ENCODE measurements around the gene PPP1R16B.

Gene PPP1R16B

GRCh38 chr20:38895098-38895949 lies 89.8 kb downstream of the PPP1R16B start:
- Histone ChIP-seq H3K4me2 (ENCODE audit: low read length) (no peak overlapping the region), H2AFZ (ENCODE audit: low read length) (no peak overlapping the region), H3K27ac (ENCODE audit: low read depth, low read length, poor library complexity, severe bottlenecking) (no peak overlapping the region), H3K9me2 (ENCODE audit: low read depth, low read length) (no peaks in the 10 kb centered on the region), H3K9me3 (ENCODE audit: low read length) (no peaks in the 10 kb centered on the region), H3K4me3 (ENCODE audit: low read depth, low read length, poor library complexity, severe bottlenecking) (no peak overlapping the region), H3F3A (ENCODE audit: insufficient read depth, low read length) (peaks cover 8% of the 10 kb centered on the region), H3K9ac (ENCODE audit: low read length) (no peak overlapping the region), H3K4me1 (ENCODE audit: insufficient read depth, low read length, severe bottlenecking) (peaks cover 39% of the 10 kb centered on the region), H3K27me3 (ENCODE audit: insufficient read depth, low read length) (no peaks in the 10 kb centered on the region), H4K20me1 (ENCODE audit: insufficient read depth, low read length) (no peaks in the 10 kb centered on the region), H3K36me3 (ENCODE audit: insufficient read depth, low read length) (peaks cover 63% of the 10 kb centered on the region), H3K79me2 (ENCODE audit: insufficient read depth, low read length) (no peaks in the 10 kb centered on the region)
- TF ChIP-seq EZH2 (IDR thresholded peaks at IDR 0.05; ENCODE audit: borderline replicate concordance, low read length): no peak
- TF ChIP-seq CTCF (IDR thresholded peaks at IDR 0.05; ENCODE audit: low read length): no peak

DNA sequence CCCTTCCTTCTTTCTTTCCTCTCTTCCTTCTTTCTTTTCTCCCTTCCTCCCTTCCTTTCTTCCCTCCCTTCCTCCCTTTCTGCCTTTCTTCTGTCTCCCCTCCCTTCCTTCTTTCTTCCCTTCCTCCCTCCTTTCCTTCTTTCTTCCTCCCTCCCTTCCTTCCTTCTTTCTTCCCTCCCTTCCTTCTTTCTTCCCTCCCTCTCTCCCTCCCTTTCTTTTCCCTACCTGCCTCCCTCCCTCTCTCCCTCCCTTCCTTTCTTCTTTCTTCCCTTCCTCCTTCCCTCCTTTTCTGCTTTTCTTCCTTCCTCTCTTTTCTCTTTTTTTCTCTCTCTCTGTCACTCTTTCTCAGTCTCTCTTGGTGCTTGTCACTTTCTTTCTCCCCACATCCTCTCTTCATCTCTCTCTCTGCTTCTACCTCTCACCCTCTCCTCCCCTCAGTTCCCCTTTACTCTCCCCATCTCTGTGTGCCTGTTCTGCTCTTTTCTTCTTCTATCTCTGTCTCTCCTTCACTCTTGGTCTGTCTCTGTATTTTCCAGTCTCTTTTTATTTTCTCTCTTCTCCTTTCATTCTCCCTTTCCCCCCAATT lies 90.6 kb downstream of the PPP1R16B start:
- H3K4me2 ChIP-seq (ENCODE audit: low read length): no peak overlapping the region
- no peaks in the 10 kb centered on the region for H4K20me1 ChIP-seq (ENCODE audit: insufficient read depth, low read length)
- H2AFZ ChIP-seq (ENCODE audit: low read length): no peak overlapping the region
- H3K9ac ChIP-seq (ENCODE audit: low read length): no peak overlapping the region
- H3K4me3 ChIP-seq (ENCODE audit: low read depth, low read length, poor library complexity, severe bottlenecking): no peak overlapping the region
- TF ChIP-seq CTCF (IDR thresholded peaks at IDR 0.05; ENCODE audit: low read length) (no peak), EZH2 (IDR thresholded peaks at IDR 0.05; ENCODE audit: borderline replicate concordance, low read length) (no peak)
- peaks cover 63% of the 10 kb centered on the region for H3K36me3 ChIP-seq (ENCODE audit: insufficient read depth, low read length)
- no peaks in the 10 kb centered on the region for H3K79me2 ChIP-seq (ENCODE audit: insufficient read depth, low read length)
- H3K9me2 ChIP-seq (ENCODE audit: low read depth, low read length): no peaks in the 10 kb centered on the region
- peaks cover 35% of the 10 kb centered on the region for H3K4me1 ChIP-seq (ENCODE audit: insufficient read depth, low read length, severe bottlenecking)
- H3K27ac ChIP-seq (ENCODE audit: low read depth, low read length, poor library complexity, severe bottlenecking): no peak overlapping the region
- H3K9me3 ChIP-seq (ENCODE audit: low read length): no peaks in the 10 kb centered on the region
- no peaks in the 10 kb centered on the region for H3K27me3 ChIP-seq (ENCODE audit: insufficient read depth, low read length)
- H3F3A ChIP-seq (ENCODE audit: insufficient read depth, low read length): peaks cover 8% of the 10 kb centered on the region

- no peaks in the 10 kb centered on the region for H4K20me1 ChIP-seq (ENCODE audit: insufficient read depth, low read length)
- no peak overlapping the region for H3K4me3 ChIP-seq (ENCODE audit: low read depth, low read length, poor library complexity, severe bottlenecking)
- TF ChIP-seq EZH2 (IDR thresholded peaks at IDR 0.05; ENCODE audit: borderline replicate concordance, low read length) (no peak), CTCF (IDR thresholded peaks at IDR 0.05; ENCODE audit: low read length) (no peak)
- H2AFZ ChIP-seq (ENCODE audit: low read length): no peak overlapping the region
- no peaks in the 10 kb centered on the region for H3K27me3 ChIP-seq (ENCODE audit: insufficient read depth, low read length)
- no peak overlapping the region for H3K27ac ChIP-seq (ENCODE audit: low read depth, low read length, poor library complexity, severe bottlenecking)
- no peak overlapping the region for H3K4me2 ChIP-seq (ENCODE audit: low read length)
- H3F3A ChIP-seq (ENCODE audit: insufficient read depth, low read length): peaks cover 8% of the 10 kb centered on the region
- H3K36me3 ChIP-seq (ENCODE audit: insufficient read depth, low read length): peaks cover 74% of the 10 kb centered on the region
- H3K9me3 ChIP-seq (ENCODE audit: low read length): no peaks in the 10 kb centered on the region
- no peaks in the 10 kb centered on the region for H3K9me2 ChIP-seq (ENCODE audit: low read depth, low read length)
- H3K4me1 ChIP-seq (ENCODE audit: insufficient read depth, low read length, severe bottlenecking): peaks cover 24% of the 10 kb centered on the region
- H3K9ac ChIP-seq (ENCODE audit: low read length): no peak overlapping the region
- H3K79me2 ChIP-seq (ENCODE audit: insufficient read depth, low read length): no peaks in the 10 kb centered on the region
Measured at GRCh38 chr20:38897267-38897666, 91.8 kb downstream of the PPP1R16B start.

Measured in OCI-LY1 (cell line).